Measurements from ENCODE around the gene KCNK4.
A peak's percentile ranks its signal among the peaks of the same experiment; 100 is the strongest.
"Not testable (repeated sequence)": the region's sequence is repeated elsewhere in the genome, so short reads cannot be mapped to it uniquely, and the experiment has no call there.

Gene KCNK4

DNA sequence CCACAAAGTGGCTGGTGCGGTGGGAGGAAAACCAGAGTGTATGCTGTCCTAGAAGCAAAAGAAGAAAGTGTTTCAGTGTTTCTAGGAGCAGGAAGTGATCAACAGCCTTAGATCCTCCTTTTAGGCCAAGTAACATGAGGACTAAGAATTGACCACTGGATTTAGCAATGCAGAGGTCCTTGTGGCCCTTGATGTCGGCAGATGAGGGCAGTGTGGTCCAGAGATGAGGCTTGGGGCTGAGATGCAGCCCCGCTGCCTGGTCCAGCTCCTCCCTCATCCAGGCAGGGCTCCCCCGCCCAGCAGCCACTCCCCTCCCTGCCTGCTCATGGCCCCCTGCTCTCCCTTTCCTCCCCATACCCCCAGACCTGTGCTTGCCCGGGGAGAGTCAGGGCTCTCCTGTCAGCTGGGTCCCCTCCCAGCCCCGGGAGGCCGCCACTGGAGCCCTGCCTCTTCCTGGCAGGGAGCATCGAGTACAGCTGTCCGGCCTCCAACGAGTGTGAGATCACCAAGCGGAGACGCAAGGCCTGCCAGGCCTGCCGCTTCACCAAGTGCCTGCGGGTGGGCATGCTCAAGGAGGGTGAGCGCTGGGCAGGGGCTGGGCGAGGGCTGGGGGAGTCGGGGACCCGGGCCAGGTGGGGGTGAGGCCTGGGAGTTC lies 22.5 kb downstream of the KCNK4 start:
- DNase-seq = no peak

DNA sequence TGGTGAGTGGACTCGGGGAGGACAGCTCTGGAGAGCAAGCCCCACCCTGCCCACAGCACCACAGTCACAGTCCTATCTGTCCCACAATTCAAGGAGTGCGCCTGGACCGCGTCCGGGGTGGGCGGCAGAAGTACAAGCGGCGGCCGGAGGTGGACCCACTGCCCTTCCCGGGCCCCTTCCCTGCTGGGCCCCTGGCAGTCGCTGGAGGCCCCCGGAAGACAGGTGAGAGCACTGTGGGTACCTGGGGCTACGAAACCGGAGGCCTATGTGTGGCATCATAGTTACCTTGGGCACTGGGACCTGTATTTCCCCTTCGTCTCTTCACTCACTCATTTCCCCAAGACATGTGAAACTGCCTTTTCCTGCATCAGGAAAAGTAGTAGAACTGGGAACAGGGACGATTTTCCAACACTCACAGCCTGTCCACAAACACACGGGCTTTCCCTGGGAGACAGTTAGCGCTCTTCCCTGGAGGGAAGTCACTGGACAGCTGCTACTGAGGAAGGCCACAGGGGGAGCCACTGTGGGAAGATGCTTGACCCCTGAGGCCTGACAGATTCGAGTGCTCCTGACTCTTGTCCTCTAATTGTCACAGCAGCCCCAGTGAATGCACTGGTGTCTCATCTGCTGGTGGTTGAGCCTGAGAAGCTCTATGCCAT lies 23.2 kb downstream of the KCNK4 start:
- DNase-seq = no peak

DNA sequence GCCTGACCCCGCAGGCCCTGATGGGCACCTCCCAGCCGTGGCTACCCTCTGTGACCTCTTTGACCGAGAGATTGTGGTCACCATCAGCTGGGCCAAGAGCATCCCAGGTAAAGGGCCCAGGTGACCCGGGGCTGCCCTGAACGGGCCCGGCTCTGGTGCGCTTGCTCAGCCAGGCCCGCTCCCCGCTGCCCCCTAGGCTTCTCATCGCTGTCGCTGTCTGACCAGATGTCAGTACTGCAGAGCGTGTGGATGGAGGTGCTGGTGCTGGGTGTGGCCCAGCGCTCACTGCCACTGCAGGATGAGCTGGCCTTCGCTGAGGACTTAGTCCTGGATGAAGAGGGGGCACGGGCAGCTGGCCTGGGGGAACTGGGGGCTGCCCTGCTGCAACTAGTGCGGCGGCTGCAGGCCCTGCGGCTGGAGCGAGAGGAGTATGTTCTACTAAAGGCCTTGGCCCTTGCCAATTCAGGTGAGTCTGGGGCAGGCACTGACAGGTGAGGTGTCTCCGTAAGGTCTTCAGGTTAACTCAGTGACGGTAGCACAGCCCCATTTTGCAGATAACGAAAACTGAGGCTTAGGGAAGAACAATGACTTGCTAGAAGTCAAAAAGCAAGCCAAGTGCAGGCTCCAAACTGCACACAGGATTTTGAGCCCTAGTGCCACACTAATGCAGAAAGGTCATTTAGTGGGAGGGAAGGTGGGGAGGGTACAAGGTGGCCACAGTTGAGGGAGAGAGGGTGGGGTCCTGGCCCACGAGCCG lies 23.9 kb downstream of the KCNK4 start:
- DNase-seq = no peak

DNA sequence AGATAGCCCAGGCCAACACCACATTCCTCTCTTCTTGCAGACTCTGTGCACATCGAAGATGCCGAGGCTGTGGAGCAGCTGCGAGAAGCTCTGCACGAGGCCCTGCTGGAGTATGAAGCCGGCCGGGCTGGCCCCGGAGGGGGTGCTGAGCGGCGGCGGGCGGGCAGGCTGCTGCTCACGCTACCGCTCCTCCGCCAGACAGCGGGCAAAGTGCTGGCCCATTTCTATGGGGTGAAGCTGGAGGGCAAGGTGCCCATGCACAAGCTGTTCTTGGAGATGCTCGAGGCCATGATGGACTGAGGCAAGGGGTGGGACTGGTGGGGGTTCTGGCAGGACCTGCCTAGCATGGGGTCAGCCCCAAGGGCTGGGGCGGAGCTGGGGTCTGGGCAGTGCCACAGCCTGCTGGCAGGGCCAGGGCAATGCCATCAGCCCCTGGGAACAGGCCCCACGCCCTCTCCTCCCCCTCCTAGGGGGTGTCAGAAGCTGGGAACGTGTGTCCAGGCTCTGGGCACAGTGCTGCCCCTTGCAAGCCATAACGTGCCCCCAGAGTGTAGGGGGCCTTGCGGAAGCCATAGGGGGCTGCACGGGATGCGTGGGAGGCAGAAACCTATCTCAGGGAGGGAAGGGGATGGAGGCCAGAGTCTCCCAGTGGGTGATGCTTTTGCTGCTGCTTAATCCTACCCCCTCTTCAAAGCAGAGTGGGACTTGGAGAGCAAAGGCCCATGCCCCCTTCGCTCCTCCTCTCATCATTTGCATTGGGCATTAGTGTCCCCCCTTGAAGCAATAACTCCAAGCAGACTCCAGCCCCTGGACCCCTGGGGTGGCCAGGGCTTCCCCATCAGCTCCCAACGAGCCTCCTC lies 24.8 kb downstream of the KCNK4 start:
- DNase-seq = not testable (repeated sequence)

DNA sequence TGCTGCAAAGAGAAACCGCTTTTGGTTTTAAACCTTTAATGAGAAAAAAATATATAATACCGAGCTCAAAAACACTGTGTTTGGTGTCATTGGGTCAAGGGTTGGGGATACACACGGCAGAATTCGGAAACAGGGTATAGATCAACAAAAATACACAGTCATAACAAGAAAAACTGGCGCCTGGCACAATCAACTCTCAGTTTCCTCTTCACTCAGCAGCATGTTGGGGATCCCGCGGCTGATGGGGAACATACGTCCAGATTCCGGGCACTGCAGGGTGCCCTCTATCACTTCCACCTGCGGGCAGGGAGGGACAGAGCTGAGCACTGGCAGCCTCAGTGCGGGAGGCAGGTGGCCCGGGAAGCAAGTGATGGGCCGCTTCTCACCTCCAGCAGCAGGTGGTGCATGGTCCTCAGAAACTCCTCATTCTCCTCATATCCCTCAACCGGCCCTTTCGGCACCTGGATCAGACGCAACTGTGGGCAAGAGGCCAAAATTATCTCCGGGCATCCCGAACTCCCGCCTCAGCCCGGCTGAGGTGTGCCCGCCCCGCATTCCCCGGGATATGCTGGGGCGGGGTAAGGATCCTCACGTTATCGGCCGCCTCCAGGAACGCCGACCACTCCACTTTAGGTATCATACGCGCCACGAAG lies 25.7 kb downstream of the KCNK4 start:
- DNase-seq = peak; percentile 32 to 40

DNA sequence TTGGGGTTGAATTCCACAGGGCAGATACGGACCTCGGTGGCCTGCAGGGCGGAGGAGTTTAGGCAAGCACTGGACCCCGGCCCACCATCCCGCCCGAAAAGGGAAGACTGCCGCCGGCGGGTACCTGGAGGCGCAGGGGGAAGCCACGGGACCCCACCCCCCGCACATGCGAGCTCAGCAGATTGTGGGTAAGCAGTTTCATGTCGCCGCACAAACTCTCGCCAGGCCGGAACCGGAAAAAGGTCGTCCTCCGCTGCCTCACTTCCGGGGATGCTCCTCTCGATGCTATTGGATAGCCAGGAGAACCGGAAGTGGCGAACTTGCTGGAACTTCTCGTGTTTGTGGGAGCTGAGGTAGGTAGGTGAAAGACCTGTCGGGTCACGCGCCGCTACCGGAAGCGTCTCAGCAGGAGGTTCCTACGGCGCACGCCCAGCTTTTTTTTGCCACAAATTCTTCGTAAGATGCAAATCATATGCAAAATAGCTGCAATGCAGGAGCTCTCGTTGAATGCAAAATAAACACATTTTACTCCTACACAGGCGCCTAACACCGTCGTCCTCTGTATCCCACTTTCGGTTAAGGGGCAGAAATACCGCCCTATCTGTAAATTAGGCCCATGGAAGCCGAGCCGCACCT lies 26.3 kb downstream of the KCNK4 start, which contains the start of gene TRMT112:
Gene TRMT112 (minus strand): TSS at position 235 of the 636 bp plus-strand sequence. CDS start 33 bp downstream, at position 202.
- peak; percentile 95 to 98 for DNase-seq

DNA sequence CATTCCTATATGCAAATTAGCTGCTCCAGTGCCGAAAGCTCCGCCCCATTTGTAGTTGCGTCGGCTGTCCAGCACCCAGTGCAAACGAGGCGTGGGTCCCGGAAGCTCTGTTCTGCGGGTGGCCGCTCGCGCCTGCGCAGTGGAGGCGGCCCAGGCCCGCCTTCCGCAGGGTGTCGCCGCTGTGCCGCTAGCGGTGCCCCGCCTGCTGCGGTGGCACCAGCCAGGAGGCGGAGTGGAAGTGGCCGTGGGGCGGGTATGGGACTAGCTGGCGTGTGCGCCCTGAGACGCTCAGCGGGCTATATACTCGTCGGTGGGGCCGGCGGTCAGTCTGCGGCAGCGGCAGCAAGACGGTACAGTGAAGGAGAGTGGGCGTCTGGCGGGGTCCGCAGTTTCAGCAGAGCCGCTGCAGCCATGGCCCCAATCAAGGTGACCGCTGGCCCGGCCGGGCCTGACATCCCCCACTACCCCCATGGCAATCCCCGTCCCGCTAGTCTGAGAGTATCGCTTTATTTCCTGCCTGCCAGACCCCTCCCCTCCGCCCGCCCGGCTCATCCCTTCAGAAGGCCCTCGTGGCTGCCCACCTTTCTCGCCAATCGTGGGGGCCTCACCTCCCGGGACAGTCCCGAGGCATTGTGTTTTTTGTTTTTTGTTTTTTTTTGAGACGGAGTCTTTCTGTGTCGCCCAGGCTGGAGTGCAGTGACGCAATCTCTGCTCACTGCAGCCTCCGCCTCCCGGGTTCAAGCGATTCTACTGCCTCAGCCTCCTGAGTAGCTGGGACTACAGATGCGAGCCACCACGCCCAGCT lies 27.1 kb downstream of the KCNK4 start, which contains the start of gene PRDX5:
Gene PRDX5 (plus strand): TSS at position 161 of the 805 bp plus-strand sequence. CDS start 95 bp downstream, at position 256.
- peak; percentile 92 to 95 for DNase-seq

DNA sequence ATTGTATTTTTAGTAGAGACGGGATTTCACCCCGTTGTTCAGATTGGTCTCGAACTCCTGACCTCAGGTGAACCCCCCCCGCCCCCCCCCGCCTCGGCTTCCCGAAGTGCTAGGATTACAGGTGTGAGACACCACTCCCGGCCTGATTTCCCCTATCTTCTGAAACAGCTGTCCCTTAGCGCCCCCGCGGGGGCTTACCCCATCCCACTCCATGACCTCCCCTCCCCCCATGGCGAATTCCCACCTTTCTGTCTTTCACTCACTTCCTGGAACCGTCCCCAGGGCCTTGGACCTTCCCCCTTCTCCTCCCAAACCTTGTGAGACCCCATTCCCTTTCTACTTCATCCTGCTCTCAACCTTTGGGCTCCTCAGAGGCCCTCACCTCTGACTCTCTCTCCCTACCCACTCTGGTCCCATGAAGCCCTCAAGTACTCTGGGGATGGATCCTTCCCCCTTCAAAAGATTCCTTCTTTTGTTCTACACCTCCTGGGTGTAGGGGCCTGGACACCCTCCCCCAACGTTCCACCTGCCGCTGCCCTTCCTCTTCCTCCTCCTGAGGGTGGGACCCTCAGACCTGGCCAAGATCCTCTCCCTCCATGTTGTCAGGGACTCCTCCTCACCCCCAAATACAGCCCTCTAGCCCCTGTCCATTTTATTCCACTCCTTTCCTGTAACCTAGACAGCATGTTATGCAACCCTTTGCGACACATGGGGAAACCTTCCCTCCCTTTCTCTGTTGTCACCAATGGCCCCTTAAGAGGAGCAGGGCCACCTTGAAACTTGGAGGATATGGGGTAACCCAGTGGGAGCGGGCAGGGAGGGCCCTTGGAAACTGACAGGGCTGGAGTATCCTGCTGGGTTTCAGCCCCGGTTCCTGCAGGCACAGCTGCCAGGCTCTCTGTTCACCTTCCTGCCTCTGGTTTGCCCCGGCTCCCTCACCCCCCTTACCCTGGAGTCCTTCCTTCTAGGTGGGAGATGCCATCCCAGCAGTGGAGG lies 28.0 kb downstream of the KCNK4 start:
- DNase-seq = no peak

DNA sequence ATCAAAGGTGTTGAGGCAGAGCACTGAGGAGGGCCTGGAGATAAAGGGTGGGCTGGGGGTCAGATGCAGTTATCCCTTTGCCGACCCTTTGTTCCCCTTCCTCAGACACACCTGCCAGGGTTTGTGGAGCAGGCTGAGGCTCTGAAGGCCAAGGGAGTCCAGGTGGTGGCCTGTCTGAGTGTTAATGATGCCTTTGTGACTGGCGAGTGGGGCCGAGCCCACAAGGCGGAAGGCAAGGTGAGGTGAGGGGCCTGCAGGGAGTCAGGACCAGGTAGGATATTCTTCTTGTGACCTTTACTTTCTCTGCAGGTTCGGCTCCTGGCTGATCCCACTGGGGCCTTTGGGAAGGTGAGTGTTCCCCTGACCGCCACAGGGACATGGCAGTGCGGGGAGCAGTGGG lies 29.5 kb downstream of the KCNK4 start:
- no peak for DNase-seq

DNA sequence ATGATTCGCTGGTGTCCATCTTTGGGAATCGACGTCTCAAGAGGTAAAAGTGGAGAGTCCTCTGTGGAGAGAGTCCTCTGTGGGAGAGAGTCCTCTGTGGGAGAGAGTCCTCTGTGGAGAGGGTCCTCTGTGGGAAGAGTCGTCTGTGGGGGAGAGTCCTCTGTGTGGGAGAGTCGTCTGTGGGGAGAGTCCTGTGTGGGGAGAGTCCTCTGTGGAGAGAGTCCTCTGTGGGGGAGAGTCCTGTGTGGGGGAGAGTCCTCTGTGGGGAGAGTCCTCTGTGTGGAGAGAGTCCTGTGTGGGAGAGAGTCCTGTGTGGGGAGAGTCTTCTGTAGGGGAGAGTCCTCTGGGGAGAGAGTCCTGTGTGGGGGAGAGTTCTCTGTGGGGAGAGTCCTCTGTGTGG lies 29.9 kb downstream of the KCNK4 start:
- no peak for DNase-seq

DNA sequence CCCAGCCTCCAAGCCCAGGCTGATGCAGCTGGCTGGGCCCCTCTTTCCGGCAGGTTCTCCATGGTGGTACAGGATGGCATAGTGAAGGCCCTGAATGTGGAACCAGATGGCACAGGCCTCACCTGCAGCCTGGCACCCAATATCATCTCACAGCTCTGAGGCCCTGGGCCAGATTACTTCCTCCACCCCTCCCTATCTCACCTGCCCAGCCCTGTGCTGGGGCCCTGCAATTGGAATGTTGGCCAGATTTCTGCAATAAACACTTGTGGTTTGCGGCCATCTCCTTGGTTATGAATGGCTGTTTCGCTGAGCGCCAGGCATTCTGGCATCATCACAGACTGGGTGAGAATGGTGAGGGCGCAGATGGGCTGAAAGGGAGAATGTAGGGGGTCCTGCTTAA lies 30.4 kb downstream of the KCNK4 start:
- no peak for DNase-seq

DNA sequence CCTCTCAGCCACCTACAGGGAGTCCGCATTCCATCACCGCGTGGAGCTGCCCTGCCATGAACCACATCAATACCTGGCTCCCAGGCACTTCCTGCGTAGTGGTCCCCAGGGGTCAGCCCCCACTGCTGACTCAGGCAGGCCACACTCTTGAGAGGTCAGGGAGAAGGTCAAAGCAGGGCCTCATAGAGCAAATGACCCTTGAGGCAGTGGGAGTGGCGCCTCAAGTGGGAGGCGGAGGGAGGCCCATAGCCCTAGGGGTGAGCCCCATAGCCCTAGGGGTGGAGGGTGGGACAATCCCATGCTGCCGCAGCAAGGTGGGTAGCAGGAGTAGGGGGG lies 31.8 kb downstream of the KCNK4 start:
- no peak for DNase-seq

DNA sequence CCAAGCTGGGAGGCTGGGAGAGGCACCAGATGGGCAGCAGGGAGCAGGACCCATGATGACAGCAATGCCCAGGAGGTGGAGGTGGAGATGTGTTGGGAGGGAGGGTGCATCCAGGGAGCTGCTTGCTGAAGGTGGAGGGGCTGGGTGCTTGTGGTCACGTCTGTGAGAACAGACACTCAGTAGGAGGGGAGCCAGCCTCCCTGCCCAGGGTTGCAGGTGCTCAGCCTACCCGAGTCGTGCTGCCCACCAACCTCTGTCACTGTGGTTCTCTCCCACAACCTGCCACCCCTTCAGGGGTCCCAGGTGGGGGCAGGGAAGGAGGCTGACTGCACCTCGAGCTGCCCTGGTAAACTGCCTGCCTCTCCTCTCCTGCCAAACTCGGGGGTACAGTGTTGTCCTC lies 32.3 kb downstream of the KCNK4 start:
- DNase-seq = no peak

DNA sequence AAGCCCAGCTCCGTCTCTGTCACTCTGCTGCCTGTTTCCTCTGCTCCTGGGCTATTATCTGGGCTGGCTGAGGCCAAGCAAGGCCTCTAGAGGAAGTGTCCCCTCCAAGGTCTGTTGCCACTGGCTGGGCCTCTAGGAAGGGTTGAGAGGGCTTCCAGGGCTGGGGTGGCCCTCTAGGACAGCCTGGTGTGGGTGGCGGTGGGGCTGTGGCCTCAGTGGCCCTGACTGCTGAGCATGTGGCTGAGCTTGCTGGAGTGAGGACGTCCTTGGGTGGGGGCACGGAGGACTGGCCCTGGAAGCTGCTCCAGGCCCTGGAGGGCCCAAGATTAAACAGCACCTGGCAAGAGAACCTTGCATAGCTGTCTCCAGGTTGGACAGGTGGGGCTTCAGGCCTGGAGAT lies 32.9 kb downstream of the KCNK4 start:
- not testable (repeated sequence) for DNase-seq

DNA sequence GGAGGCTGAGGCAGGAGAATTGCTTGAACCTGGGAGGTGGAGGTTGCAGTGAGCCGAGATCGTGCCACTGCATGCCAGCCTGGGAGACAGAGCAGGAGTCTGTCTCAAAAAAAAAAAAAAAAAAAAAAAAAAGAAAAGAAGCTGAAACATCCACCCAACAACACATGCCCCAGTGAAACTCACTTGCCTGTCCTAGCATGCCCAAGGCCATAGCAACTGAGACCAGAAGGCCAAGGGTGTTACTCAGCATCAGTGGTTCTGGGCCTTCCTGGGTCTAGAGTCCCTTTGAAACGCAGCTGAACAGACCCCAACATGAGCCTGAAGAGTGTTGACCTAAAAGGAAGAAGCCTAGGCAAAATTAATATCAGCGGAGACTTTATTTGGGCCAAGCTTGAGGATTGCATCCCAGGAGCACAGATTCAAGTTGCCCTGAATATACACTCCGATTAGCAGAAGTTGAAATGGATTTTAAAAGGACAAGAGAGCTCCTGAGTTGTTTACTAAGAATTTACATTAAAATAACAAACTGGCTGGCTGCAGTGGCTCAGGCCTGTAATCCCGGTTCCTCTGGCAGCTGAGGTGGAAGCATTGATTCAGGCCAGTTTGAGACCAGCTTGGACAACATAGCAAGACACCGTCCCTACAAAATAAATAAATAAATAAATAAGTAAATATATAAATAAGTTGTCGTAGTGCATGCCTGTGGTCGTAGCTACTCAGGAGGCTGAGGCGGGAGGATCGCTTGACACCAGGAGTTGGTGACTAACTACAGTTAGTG lies 33.8 kb downstream of the KCNK4 start:
- no peak for DNase-seq

DNA sequence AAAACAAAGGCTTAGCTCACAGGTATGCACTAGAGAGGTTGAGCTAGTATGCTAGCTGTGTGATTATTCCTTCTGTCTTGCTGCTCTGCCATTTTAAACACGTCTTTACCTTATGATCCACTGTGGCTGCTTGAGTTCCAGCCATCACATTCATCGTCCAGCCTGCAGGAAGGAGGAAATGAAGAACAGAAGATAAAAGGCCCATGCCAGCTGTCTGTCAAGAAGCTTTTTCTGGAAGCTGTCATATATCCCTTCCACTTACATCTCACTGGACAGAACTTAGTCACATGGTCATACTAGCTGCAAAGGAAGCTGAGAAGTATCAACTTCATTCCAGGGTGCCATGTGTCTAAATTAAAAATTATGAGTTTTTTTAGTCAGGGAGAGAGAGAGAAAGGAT lies 36.3 kb downstream of the KCNK4 start:
- no peak for DNase-seq

DNA sequence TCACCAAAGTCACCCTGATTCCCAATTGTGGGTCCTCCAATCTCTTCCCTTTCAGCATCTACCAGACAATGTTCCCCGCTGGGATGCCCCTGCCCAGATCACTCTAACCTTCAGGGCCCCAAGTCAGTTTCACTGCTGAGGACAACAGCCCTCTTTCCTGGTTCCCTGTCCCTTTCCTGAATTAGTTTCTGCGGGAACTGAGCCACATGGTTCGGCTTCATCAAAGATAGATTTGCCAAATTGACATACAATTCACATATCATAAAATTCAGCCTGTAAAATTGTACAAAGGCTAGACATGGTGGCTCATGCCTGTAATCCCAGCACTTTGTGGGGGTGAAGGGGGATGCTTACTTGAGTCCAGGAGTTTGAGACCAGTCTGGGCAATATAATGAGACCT lies 36.9 kb downstream of the KCNK4 start:
- no peak for DNase-seq

DNA sequence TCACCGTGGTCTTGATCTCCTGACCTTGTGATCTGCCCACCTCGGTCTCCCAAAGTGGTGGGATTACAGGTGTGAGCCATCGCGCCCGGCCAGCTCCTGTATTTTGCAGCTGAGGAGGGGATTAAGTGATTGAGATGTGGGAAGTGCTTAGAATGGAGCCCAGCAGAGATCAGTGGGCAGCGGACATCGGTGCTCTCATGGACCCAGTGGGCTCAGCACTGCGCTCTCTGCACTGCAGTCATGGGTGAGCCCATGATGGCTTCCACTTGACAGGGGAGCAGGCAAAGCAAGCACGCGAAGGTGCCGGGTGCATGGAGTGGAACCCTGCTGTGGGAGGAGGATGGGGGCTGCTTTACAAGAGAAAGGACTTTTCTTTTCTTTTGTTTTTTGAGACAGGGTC lies 39.8 kb downstream of the KCNK4 start:
- no peak for DNase-seq
